HUES48 (cell line): ENCODE data around the gene EML1.

Experiments
- H3K27ac ChIP-seq: one replicate; pipeline ENCODE4 v1.7.0; 2013; ENCODE audit warnings: low read depth, low read length, inconsistent platforms
- H3K27me3 ChIP-seq: 2 replicates; pipeline ENCODE4 v1.6.1; 2013; ENCODE audit warnings: mild to moderate bottlenecking, low read length; ENCODE audit not compliant: control insufficient read depth, insufficient read depth
- H3K36me3 ChIP-seq: 2 replicates; pipeline ENCODE4 v1.6.1; 2013; ENCODE audit warnings: low read length; ENCODE audit not compliant: control insufficient read depth, insufficient read depth
- H3K4me1 ChIP-seq: 2 replicates; pipeline ENCODE4 v1.6.1; 2013; ENCODE audit warnings: mild to moderate bottlenecking, low read length; ENCODE audit not compliant: control insufficient read depth, insufficient read depth
- H3K4me3 ChIP-seq: 2 replicates; pipeline ENCODE4 v1.5.1; 2013; ENCODE audit warnings: mild to moderate bottlenecking, low read depth, low read length
- H3K9ac ChIP-seq: 2 replicates; pipeline ENCODE4 v1.6.1; 2013; ENCODE audit warnings: mild to moderate bottlenecking, low read depth, low read length, moderate library complexity
- H3K9me3 ChIP-seq: 2 replicates; pipeline ENCODE4 v1.6.1; 2013; ENCODE audit warnings: low read length; ENCODE audit not compliant: control insufficient read depth, insufficient read depth

EML1 gene

DNA sequence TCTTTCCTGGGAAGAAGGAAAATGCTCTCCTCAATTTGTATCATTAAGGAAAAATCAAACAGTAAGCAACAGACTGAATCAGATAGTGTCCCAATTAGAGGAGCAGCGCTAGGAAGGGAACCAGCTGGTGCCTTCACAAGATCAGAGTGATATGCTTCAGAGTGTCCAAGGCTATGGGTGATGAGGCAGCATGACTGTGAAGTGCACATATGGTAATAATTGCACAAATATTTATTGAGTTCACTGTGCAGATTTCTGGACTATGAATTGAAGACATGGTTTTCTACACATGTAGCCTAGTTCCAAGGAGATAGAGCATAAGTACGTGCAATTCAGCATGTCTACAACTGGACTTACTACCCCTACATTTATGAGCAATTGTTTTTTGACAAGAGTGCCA lies 193.2 kb downstream of the EML1 start:
- Histone ChIP-seq H3K9me3 (no peaks in the 10 kb centered on the region), H3K4me3 (no peak overlapping the region), H3K9ac (no peak overlapping the region), H3K4me1 (peaks cover 9% of the 10 kb centered on the region), H3K27ac (no peak overlapping the region), H3K27me3 (no peaks in the 10 kb centered on the region), H3K36me3 (no peaks in the 10 kb centered on the region)

DNA sequence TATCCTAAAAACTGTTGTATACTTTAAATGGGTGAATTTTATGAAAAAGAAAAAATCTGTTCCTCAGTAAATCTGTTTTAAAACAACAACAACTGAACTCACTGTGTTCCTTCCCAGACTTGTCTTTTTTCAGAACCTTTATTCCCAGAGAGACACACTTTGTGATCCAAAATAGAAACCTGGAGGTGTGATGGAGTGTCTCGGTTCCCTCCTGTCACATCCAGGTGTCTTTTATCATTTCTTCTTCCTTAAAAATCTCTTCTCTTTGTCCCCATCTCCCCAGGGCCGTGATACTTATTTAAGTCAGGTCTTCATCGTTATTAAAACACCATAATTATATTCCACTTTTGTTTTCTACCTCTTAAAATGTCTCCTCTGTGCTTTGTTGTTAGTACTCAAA lies 195.8 kb downstream of the EML1 start:
- no peaks in the 10 kb centered on the region for H3K27me3 ChIP-seq
- no peaks in the 10 kb centered on the region for H3K9me3 ChIP-seq
- H3K36me3 ChIP-seq: no peaks in the 10 kb centered on the region
- H3K4me1 ChIP-seq: no peaks in the 10 kb centered on the region
- no peak overlapping the region for H3K27ac ChIP-seq
- no peak overlapping the region for H3K4me3 ChIP-seq
- no peak overlapping the region for H3K9ac ChIP-seq

DNA sequence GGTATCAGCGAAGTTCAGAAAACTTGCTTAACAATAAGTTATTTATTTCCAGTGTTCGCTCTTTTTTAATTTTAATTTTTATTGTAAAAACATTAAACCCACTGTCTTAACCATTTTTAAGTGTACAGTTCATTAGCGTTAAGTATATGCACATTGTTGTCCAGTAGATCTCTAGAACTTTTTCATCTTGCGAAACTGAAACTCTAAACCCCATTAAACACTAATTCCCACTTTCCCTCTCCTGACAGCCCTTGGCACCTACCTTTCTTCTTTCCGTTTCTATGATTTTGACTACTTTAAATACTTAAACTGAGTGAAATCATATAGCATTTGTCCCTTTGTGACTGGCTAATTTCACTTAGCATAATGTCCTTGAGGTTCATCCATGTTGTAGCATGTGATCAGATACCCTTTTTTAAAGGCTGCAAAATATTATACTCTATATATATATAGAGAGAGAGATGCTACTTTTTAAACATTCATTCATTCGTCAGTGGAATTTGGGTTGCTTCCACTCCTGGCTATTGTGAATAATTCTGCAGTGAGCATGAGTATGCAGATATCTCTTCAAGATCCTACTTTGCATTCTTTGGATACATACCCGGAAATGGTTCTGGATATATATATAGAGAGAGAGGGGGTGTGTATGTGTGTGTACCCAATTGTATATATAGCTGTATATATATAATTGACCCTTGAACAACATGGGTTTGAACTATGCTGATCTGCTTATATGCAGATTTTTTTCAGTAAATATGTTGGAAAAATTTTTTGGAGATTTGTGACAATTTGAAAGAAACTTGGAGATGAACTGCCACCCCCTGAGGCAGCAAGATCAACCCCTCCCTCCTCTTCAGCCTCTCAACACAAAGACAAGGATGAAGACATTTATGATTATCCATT lies 197.3 kb downstream of the EML1 start:
- no peaks in the 10 kb centered on the region for H3K9me3 ChIP-seq
- no peaks in the 10 kb centered on the region for H3K36me3 ChIP-seq
- no peaks in the 10 kb centered on the region for H3K27me3 ChIP-seq
- no peak overlapping the region for H3K9ac ChIP-seq
- no peak overlapping the region for H3K27ac ChIP-seq
- H3K4me1 ChIP-seq: no peaks in the 10 kb centered on the region
- no peak overlapping the region for H3K4me3 ChIP-seq

DNA sequence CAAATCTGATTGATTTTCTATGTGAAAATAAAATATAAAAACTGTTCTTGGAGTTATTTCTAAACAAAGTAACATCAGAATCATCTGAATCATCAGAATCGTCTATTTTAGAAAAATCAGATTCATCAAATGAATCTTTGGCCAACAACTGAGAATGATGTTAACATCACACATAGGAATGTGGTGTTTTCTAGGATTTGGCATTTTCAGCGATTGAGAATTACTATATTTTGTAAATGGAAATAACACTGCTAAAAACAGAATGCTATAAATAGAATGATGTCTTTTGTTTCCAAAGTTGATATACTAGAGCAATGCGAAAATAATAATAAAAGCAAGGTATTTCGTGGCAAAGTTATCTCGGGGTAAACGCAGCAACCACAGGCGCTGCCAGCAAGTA lies 198.1 kb downstream of the EML1 start:
- H3K27me3 ChIP-seq: no peaks in the 10 kb centered on the region
- H3K4me1 ChIP-seq: no peaks in the 10 kb centered on the region
- H3K36me3 ChIP-seq: no peaks in the 10 kb centered on the region
- no peaks in the 10 kb centered on the region for H3K9me3 ChIP-seq
- H3K4me3 ChIP-seq: no peak overlapping the region
- H3K27ac ChIP-seq: no peak overlapping the region
- no peak overlapping the region for H3K9ac ChIP-seq
